ENCODE results near the gene GPC3. TPM values are rescaled to one million over a fixed set of nuclear protein-coding genes. Genes with fewer than 3 reads are reported as not detected.

Gene GPC3
- total and polyA plus RNA-seq, 7 donors: 0.43 to 2.3 (median 1.4) TPM

- 75 to 93% (median 86%) methylated on average over 2 of the region's 2 CpGs for WGBS, 3 donors
- no peak for DNase-seq
- peaks cover 0 to 4% (median 0%) of the 10 kb centered on the region in 3 donors for H3K27me3 ChIP-seq (ENCODE audit: insufficient read depth in 3 of 3, low read length in 2 of 3)
- H3K27ac ChIP-seq: no peak overlapping the region
- no peaks in the 10 kb centered on the region for H3K4me1 ChIP-seq
- TF ChIP-seq, protein P1, sequence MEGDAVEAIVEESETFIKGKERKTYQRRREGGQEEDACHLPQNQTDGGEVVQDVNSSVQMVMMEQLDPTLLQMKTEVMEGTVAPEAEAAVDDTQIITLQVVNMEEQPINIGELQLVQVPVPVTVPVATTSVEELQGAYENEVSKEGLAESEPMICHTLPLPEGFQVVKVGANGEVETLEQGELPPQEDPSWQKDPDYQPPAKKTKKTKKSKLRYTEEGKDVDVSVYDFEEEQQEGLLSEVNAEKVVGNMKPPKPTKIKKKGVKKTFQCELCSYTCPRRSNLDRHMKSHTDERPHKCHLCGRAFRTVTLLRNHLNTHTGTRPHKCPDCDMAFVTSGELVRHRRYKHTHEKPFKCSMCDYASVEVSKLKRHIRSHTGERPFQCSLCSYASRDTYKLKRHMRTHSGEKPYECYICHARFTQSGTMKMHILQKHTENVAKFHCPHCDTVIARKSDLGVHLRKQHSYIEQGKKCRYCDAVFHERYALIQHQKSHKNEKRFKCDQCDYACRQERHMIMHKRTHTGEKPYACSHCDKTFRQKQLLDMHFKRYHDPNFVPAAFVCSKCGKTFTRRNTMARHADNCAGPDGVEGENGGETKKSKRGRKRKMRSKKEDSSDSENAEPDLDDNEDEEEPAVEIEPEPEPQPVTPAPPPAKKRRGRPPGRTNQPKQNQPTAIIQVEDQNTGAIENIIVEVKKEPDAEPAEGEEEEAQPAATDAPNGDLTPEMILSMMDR (IDR thresholded peaks at IDR 0.05): no peak
- no peaks in the 10 kb centered on the region for H3K9me3 ChIP-seq
- intact Hi-C loops (cut with DNase I): no loop called here
- ATAC-seq: no peak
- no peaks in the 10 kb centered on the region for H3K36me3 ChIP-seq (ENCODE audit: insufficient read depth in 1 of 2, low read depth in 1 of 2)
- H3K4me3 ChIP-seq: no peak overlapping the region
These were observed 421.7 kb downstream of the GPC3 start for GRCh38 chrX:133563705-133564104.

DNA sequence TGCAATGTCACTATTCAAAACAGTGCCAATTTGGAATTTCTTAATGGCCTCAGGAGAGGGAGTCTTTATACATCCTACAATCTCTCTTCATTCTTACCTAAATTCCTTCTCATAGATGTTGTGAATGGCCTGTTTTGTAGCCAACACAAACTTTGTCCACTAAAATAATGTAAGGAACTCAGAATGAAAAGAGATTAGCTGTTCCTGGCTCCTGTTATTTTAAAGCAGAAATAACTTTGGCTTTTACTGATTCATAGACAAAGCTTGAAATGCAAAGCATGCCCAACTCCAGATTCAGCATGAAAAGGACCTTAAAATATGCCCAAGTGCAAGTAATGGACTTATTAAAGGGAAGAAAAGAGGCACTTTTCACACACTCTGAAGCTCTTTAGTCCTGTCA is 424.1 kb downstream of the GPC3 start:
- intact Hi-C loops (cut with DNase I): no loop called here
- no peaks in the 10 kb centered on the region for H3K36me3 ChIP-seq (ENCODE audit: insufficient read depth in 1 of 2, low read depth in 1 of 2)
- DNase-seq: no peak
- no peaks in the 10 kb centered on the region for H3K9me3 ChIP-seq
- TF ChIP-seq, protein P1 (IDR thresholded peaks at IDR 0.05): no peak
- no peak for ATAC-seq
- H3K4me1 ChIP-seq: no peaks in the 10 kb centered on the region
- no peaks in the 10 kb centered on the region for H3K27me3 ChIP-seq (ENCODE audit: insufficient read depth in 3 of 3, low read length in 2 of 3)
- H3K27ac ChIP-seq: no peak overlapping the region
- H3K4me3 ChIP-seq: no peak overlapping the region

DNA sequence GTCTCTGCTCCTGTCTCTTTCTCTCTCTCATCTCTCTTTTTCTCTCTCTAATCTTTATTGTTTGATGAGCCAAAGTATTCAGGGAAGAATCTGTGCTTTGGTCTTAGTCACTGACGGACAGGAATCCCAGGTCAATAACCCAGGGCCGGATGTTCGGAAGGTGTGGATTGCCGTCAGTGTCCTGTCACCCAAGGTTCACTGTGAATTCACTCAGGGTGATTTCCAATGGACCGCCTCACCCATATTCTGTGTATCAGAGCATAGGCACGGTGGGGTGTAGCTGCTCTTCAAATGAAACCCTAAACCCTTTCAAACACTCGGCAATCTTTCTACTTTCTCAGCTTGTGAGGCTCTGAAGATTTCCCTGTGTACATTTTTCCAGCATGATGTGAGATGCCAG is 425.5 kb downstream of the GPC3 start:
- intact Hi-C loops (cut with DNase I): no loop called here
- H3K4me1 ChIP-seq: no peaks in the 10 kb centered on the region
- H3K27ac ChIP-seq: no peak overlapping the region
- H3K36me3 ChIP-seq (ENCODE audit: insufficient read depth in 1 of 2, low read depth in 1 of 2): no peaks in the 10 kb centered on the region
- H3K4me3 ChIP-seq: no peak overlapping the region
- no peaks in the 10 kb centered on the region for H3K9me3 ChIP-seq
- WGBS, 3 donors: 84 to 93% (median 89%) methylated on average over 7 of the region's 7 CpGs
- TF ChIP-seq, protein P1 (IDR thresholded peaks at IDR 0.05): no peak
- DNase-seq (no peak), ATAC-seq (no peak)
- peaks cover 0 to 10% (median 0%) of the 10 kb centered on the region in 3 donors for H3K27me3 ChIP-seq (ENCODE audit: insufficient read depth in 3 of 3, low read length in 2 of 3)

DNA sequence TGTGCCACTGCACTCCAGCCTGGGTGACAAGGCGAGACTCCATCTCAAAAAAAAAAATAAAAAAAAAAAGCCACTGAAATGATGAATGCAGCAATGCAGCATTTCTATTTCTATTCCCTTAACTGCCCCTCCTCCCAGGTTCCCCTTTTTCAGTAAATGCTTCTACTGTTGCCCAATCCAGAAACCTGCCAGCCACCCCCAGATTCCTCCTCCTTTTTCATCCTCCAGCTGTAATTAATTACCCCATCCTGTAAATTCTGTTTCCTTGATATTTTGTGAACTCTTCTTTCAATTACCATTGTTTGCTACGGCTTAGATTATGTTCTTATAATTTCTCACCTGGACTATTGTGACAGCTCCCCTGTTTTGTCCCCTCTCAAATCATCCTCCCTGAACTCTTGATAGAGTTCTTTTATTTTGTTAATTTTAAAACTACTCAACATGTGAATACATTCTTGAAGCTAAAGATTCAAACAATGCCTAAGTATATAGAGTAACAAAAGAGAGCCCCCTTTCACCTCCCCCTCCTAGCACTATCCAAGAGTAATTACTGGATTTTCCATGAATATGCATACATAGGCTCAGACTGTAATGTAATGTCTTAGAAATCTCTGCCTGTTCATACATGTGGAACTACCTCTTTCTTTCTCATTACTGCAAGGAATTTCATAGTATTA is 429.5 kb downstream of the GPC3 start:
- peaks cover 4% of the 10 kb centered on the region for H3K4me1 ChIP-seq
- ATAC-seq: no peak
- TF ChIP-seq, protein P1 (IDR thresholded peaks at IDR 0.05): no peak
- H3K27ac ChIP-seq: no peak overlapping the region
- no peaks in the 10 kb centered on the region for H3K9me3 ChIP-seq
- peaks cover 0 to 10% (median 0%) of the 10 kb centered on the region in 3 donors for H3K27me3 ChIP-seq (ENCODE audit: insufficient read depth in 3 of 3, low read length in 2 of 3)
- H3K4me3 ChIP-seq: no peak overlapping the region
- intact Hi-C loops (cut with DNase I): no loop called here
- DNase-seq: no peak
- H3K36me3 ChIP-seq (ENCODE audit: insufficient read depth in 1 of 2, low read depth in 1 of 2): no peaks in the 10 kb centered on the region
- WGBS, 3 donors: 74 to 86% (median 78%) methylated on average over 2 of the region's 2 CpGs
